GM21381 (cell line): ENCODE measurements around the gene CUBN.

Experiments used
- ATAC-seq: cut with Tn5 transposase; IDR thresholded peaks from one replicate; pipeline ENCODE4 v1.9.1; 2021; ENCODE audit warnings: mild to moderate bottlenecking, moderate library complexity; ENCODE audit not compliant: unreplicated experiment

The CUBN gene

GRCh38 chr10:16929069-16929468 lies 200.5 kb downstream of the CUBN start:
- ATAC-seq: no peak

GRCh38 chr10:16927546-16927945 lies 202.1 kb downstream of the CUBN start:
- no peak for ATAC-seq

- no peak for ATAC-seq
Observed at GRCh38 chr10:16923726-16924125, 205.9 kb downstream of the CUBN start.

GRCh38 chr10:16923309-16923708 lies 206.3 kb downstream of the CUBN start:
- no peak for ATAC-seq

GRCh38 chr10:16919121-16919982 lies 210.3 kb downstream of the CUBN start:
- ATAC-seq: no peak

- no peak for ATAC-seq
Observed at GRCh38 chr10:16916496-16916895, 213.1 kb downstream of the CUBN start.

- no peak for ATAC-seq
Observed at GRCh38 chr10:16915300-16915699, 214.3 kb downstream of the CUBN start.

GRCh38 chr10:16913266-16913665 lies 216.3 kb downstream of the CUBN start:
- no peak for ATAC-seq

GRCh38 chr10:16910793-16911164 lies 218.8 kb downstream of the CUBN start:
- ATAC-seq: no peak

- ATAC-seq: no peak
Observed at GRCh38 chr10:16909961-16910792, 219.4 kb downstream of the CUBN start.

- no peak for ATAC-seq
Observed at GRCh38 chr10:16909271-16909767, 220.3 kb downstream of the CUBN start.

- no peak for ATAC-seq
Observed at GRCh38 chr10:16907687-16908086, 221.9 kb downstream of the CUBN start.

GRCh38 chr10:16905320-16905719 lies 224.3 kb downstream of the CUBN start:
- ATAC-seq: no peak

GRCh38 chr10:16904639-16905061 lies 225.0 kb downstream of the CUBN start:
- ATAC-seq: no peak

- no peak for ATAC-seq
Observed at GRCh38 chr10:16904049-16904448, 225.6 kb downstream of the CUBN start.

- ATAC-seq: no peak
Observed at GRCh38 chr10:16902606-16903005, 227.0 kb downstream of the CUBN start.

GRCh38 chr10:16901106-16901505 lies 228.5 kb downstream of the CUBN start:
- no peak for ATAC-seq

- no peak for ATAC-seq
Observed at GRCh38 chr10:16896993-16897392, 232.6 kb downstream of the CUBN start.

- ATAC-seq: no peak
Observed at GRCh38 chr10:16894821-16895220, 234.8 kb downstream of the CUBN start.

GRCh38 chr10:16893664-16894063 lies 235.9 kb downstream of the CUBN start:
- ATAC-seq: no peak

GRCh38 chr10:16891375-16892313 lies 238.0 kb downstream of the CUBN start:
- no peak for ATAC-seq
